AG04449 (cell line): ENCODE measurements around the gene GPR160.
A peak's percentile ranks its signal among the peaks of the same experiment; 100 is the strongest.

Experiments used
- CTCF ChIA-PET: fragments of 350-600 bp; formaldehyde crosslinking; extraction: SDS; loops from one replicate; lab custom pipeline; 2021; ENCODE audit warnings: antibody characterized with exemption; lab: Yijun Ruan, JAX
- POLR2A ChIA-PET: fragments of 400-600, 350-600 bp; formaldehyde crosslinking; extraction: SDS; loops from one replicate; lab custom pipeline; 2020; ENCODE audit warnings: antibody characterized with exemption, inconsistent platforms; lab: Yijun Ruan, JAX
- DNase-seq: peaks from one replicate; pipeline ENCODE4 v3.0.0-alpha.2; 2010; ENCODE audit warnings: low read depth, low spot score
- H3K4me3 ChIP-seq: 2 replicates; pipeline ENCODE4 v1.5.1; 2011; ENCODE audit warnings: low read depth, mild to moderate bottlenecking, control low read depth, low read length
- CTCF ChIP-seq: IDR thresholded peaks from one replicate; pipeline ENCODE4 v1.5.1; 2011; ENCODE audit warnings: mild to moderate bottlenecking, moderate library complexity, low read length, control low read depth, inconsistent platforms; ENCODE audit not compliant: insufficient read depth; ENCODE audit errors: missing control alignments

Gene GPR160

GRCh38 chr3:170117134-170117533, 79.3 kb downstream of the GPR160 start:
- peak; percentile 9 for TF ChIP-seq CTCF
- CTCF ChIA-PET = interaction anchor here (0.7 to 3.1 kb wide), 5 partner anchors 9 to 81 kb away, joined by 3 to 10 read pairs (median 3); no protein-coding TSS in a partner anchor
- POLR2A ChIA-PET = no interaction called here

DNA sequence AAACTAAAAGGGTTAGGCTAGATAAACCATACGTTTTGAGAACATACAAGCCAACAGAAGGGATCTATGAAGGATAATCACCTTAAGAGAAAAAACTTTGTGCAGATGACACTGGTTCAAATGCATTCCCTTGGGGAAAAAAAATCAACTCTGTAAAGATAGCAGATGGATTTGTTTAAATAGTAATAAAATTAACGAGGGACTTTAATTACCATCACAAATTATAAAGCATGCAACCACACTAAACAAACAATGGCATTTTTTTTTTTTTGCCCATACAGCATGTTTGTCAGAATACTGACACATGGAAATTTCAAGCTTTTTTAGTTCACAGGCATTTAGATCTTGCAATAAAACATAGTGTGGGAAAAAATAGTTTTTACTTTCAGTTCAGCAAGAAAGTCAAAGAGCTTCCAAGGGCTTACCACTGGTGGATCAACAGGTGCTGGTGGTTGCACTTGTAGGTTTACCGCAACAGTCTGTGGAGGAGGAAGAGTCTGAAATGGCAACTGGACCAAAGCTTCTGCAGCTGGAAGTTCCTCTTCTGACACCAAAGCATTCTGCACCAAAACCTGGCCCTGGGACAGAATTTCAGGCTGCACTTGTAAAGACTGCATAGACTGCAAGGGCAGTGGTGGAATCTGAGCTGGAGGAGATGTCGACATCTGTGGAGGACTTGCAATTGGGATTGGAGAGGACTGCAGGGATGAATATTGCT, 90.6 kb downstream of the GPR160 start:
- POLR2A ChIA-PET = no interaction called here
- CTCF ChIA-PET = interaction anchor here (1.7 kb wide), 1 partner anchor 12 kb away, joined by 4 read pairs; no protein-coding TSS in a partner anchor
- H3K4me3 ChIP-seq = no peak overlapping the region
- TF ChIP-seq CTCF = no peak
- no peak for DNase-seq

More at GRCh38 chr3:170117134-170117533, 79.3 kb downstream of the GPR160 start:
- DNase-seq = no peak
- no peak overlapping the region for H3K4me3 ChIP-seq

- H3K4me3 ChIP-seq = no peak overlapping the region
- TF ChIP-seq CTCF = no peak
- no peak for DNase-seq
- POLR2A ChIA-PET = no interaction called here
- CTCF ChIA-PET = interaction anchor here (1.7 kb wide), 1 partner anchor 12 kb away, joined by 4 read pairs; no protein-coding TSS in a partner anchor
Measured at GRCh38 chr3:170128977-170129431, 91.2 kb downstream of the GPR160 start.

DNA sequence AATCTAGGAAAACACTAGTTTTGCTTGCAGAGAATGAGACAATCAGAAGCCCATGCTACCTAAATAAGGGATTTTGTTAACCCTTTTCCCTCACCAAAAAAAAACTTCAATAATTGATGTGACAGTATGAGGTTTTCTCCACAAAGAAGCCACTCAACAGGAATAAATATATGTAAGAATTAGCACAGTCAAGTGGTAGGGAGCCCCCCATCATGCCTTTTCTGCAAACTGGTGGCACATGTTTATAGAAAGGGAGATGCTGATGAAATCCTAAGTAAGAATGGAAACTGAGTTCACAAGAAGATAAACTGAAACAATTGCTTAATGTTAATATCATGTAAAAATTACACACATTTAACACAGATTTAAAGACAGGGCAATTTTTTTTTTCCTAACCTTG, 92.7 kb downstream of the GPR160 start:
- DNase-seq = no peak
- H3K4me3 ChIP-seq = no peak overlapping the region
- no peak for TF ChIP-seq CTCF
- ChIA-PET CTCF (no interaction called here), POLR2A (no interaction called here)

GRCh38 chr3:170132335-170132734, 94.5 kb downstream of the GPR160 start:
- no peak for DNase-seq
- TF ChIP-seq CTCF = no peak
- no peak overlapping the region for H3K4me3 ChIP-seq
- ChIA-PET CTCF (no interaction called here), POLR2A (no interaction called here)
